NOMO-1 treated with DMSO at 0.1 percent for 48 hours (cell line): ENCODE results near the gene COX4I1.

Experiments
- DNase-seq: peaks from one replicate; lab custom pipeline; 2025; ENCODE audit not compliant: unreplicated experiment; lab: John Stamatoyannopoulos, UW

Gene COX4I1

DNA sequence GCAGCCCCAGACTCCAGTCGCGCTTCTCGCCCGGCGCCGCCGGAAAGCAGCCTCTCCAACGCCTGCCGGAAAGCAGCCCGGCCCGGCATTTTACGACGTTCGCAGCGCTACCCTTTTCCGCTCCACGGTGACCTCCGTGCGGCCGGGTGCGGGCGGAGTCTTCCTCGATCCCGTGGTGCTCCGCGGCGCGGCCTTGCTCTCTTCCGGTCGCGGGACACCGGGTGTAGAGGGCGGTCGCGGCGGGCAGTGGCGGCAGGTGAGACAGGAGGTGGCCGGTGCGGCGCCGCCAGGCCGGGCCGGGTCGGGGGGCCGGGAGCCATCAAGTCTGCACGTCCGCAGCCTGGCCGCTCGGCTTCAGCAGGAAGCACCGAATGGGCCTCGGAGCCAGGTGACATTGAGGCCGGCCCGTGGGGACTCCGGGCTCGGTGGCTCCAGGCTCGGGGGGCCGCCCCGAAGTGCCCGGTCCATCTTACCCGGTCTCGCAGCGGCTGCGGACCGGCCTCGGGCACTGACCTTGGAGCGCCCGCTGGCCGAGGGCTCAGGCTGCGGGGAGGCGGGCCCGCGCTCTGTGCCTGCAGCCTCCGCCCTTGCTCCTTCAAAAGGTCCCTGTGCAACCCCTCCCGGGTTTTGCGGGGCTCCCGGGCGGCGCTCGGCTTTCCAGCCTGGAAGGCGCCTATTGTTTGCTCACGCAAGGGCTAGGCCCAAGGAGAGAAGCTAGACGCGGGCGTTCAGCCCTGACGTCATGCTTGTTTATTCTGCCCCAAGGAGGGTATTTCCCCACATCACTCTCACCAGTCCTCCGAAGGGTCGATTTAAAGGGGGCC, at the start of gene COX4I1, which contains the start of gene EMC8:
Gene COX4I1 (plus strand): TSS at position 199 of the 824 bp plus-strand sequence. CDS start 1,511 bp downstream, outside the sequence.
Gene EMC8 (minus strand): TSS at position 48 of the 824 bp plus-strand sequence. CDS start 249 bp downstream, outside the sequence.
- DNase-seq, result peak; percentile 88

DNA sequence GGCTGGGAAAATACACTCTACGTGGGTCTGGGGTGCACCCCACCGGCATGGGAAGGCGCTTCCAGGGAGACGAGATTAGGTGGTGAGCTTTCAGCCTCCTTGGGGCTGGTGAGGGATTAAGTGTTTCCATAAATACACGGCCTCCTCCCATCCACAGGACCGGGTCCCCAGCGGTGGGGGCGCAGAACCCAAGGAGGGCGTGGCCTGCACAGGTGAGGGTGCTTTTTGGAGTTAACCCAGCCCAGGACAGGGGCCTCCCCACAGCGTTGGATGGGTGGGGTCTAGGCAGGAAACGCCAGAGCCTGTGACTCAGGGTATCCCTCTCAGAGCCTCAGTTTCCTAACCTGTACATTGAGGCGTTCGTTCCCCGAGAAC, 49.7 kb upstream of the COX4I1 start:
- DNase-seq, result no peak

DNA sequence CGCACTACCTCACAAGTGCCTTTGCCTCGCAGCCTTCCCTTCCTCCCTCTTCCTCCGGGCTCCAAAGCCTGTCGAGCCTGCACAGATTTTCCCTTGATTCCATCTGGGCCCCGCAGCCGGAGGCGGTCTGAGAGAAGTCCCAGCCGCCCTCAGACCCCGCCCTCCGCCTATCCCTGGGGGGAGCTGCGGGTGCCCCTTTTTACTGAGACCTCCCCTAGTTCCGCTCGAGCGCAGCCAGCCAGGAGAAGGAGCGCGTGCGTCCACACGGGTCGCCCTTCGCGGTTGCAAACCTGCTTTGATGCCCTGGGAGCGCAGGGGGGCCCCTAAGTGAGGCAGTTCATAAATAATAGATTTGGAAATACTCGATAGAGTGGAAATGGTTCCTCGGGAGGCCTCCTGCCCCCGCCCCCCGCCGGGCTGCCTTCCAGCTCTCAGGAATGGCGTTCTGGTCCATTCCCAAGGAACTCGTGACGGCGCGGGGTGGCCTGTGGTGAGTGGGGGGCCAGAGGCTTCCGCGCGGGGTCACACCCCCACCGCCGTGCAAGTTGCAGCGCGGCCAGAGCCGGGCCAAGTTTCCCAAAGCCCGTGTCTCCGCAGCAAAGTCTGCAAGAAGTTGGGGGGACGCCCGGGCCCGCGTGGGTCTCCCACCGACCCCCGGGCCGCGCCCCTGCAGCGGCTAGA, 49.2 kb upstream of the COX4I1 start:
- DNase-seq, result peak; percentile 82

DNA sequence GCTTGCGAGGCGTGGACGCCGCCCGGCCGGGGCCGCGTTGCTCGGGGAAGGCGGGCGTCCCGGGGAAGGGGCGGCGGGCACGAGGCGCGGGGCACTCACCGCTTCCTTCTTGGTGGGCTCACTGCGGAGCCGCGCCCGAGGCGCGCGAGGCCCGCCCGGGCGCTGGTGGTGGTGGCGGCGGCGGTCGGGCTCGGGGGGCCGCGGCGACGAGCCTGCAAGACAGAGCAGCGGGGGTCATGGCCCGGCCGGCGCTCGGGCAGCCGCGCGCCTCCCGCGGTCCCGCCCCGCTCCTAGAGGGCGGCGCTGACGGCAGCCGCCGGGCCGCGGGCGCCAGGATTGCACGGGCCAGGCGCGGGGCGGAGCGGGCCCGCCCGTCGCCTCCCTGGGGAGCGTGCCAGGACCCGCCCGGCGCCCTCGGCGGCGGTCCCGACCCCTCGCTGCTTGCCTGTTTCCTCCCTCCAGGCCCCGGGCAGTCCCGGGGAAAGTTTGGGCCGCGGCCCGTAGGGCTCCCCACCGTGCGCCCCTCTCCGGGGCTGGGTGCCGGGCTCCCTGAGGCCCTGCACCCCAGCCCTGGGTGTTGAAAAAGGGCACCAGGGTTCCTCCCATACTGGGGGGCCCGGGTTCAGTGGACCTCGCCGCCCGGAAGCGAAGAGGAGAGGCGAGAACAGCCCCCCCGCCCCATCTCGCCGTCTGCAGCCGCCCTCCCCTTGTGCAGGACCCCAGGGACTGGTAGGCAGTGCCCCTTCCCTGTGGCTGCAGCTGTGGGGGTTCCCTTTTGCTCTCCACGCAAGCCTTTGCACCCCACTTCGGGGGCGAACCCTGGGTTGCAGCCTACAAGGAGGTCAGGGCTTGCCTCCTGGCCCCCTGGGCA, 48.4 kb upstream of the COX4I1 start, which contains the start of gene C16orf74:
Gene C16orf74 (minus strand): TSS at position 270 of the 871 bp plus-strand sequence. CDS start 15,879 bp downstream, outside the sequence.
- DNase-seq, result peak; percentile 38

DNA sequence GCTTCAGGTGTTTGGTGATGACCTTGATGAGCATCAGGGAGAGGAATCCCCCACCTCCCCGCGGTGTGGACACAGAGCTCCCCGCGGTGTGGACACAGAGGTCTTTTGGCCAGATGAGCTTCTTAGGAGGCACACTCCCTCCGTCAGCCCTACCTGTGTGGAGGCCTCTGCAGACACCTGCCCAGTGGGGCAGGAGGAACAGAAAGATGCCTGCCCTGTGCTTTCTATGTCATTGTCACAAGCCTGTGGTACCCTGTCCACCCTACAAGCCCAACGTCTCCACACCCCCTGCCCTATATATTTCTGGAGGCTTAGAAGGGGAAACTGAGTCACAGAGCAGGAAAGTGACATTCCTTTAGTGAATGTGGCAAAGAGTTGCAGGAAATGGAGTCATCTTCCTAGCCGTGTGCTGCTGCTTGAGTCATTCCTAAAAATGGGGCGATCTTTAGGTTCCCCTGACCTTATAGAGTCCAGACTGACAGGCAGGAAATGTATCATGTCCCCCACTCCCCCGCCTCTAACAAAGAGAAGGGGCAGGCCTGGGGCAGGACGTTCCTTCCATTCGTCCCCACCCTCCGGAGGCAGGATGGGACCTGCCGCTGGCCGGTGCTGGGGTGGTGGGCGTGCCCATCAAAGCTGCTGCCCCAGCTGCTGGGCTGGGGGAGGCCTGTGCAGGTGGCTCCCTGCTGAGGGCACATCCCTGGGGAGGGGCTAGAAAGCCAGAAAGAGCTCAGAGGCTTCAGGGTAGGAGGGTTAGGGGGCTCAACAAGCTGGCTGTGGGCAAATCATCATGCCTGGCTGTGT, 47.6 kb upstream of the COX4I1 start:
- DNase-seq, result no peak

DNA sequence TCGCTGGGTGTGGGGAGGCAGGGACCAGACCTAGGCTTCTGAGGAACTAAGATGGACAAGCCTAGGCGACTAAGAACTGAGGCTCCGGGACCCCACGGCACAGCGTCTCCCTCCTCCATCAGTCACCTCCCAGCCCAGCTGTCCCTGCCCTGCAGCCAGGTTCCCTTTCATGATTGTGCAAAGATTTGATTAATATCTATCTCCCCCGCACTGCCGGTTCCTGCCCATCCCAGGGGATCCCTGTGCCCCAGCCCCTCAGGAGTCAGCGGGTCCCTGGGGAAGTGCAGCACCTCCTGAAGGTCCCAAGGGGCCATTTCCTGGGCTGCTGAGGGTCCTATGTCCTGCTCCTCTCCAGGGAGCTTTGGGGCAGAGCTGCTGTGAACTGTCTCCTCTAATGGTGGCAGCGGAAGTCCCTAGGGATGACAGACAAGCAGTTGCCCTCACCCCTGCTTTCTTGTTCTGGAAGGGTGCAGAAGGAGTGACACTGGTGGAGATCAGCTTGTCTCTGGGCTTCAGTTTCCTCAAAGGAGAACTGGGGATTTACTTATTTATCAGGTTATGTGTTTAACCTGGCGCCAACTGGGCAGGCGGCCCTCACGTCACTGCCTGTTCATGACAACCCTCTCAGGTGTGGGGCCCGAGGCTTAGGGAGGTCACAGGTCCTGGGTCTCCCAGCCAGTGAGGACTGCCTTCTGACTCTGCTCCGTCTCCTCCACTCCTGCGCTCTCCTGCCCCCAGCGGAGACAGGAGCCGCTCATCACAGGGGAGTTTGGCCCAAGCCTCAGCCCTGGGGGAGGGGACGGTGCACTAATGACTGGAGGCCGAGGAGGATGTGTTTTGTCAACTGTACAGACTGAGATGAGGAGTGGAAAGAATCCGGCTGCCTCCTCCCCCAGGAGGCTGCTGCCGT, 46.7 kb upstream of the COX4I1 start:
- no peak for DNase-seq

DNA sequence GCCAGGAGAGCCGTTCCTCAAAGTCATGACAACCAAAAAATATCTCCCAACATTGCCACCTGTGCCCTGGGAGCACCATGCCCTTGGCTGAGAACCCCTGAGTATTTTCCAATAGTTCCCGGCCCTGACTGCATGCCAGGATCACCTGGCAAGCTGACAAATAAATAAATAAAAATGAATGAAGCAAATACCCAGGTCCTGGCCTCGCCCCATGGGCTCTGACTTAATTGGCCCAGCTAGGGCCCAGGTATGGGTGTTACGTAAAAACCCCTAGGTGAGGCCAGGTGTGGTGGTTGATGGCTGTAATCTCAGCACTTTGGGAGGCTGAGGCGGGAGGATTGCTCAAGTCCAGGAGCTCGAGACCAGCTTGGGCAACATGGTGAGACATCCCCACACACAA, 45.9 kb upstream of the COX4I1 start:
- no peak for DNase-seq

DNA sequence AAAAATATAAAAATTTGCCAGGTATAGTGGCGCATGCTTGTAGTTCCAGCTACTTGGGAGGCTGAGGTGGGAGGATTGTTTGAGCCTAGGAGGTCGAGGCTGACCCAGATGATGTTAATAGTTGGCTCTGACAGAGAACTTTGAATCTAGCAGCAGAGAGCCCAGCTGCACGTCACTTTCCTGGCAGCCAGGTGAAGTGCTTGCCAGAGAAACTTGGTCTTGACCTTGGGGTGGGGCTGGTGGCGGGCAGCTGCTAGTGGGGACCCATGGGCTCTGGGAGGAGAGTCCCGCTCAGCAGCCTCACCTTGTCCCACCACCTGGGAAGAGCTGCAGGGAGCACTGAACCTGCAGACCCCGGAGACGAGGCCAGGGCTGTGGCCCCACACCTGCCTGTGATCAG, 45.5 kb upstream of the COX4I1 start:
- no peak for DNase-seq

DNA sequence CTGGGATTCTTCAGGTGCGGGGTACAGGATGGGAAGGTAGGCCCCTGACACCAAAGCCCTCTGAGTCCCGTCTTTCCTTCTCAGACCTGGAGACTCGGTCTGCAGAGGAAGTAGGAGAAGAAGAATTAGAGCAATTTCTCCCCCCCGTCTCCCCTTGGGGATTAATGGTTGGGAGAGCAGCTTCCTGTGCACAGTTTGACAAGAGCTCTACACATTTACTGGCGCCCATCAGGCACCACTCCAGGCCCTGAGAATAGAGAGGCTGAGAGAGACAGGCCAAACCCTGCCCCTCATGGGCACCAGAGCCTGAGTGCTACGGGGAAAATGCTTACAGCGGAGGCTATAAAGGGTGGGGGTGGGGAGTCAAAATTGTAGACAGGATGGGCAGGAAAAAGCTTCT, 45.1 kb upstream of the COX4I1 start:
- DNase-seq, result no peak

DNA sequence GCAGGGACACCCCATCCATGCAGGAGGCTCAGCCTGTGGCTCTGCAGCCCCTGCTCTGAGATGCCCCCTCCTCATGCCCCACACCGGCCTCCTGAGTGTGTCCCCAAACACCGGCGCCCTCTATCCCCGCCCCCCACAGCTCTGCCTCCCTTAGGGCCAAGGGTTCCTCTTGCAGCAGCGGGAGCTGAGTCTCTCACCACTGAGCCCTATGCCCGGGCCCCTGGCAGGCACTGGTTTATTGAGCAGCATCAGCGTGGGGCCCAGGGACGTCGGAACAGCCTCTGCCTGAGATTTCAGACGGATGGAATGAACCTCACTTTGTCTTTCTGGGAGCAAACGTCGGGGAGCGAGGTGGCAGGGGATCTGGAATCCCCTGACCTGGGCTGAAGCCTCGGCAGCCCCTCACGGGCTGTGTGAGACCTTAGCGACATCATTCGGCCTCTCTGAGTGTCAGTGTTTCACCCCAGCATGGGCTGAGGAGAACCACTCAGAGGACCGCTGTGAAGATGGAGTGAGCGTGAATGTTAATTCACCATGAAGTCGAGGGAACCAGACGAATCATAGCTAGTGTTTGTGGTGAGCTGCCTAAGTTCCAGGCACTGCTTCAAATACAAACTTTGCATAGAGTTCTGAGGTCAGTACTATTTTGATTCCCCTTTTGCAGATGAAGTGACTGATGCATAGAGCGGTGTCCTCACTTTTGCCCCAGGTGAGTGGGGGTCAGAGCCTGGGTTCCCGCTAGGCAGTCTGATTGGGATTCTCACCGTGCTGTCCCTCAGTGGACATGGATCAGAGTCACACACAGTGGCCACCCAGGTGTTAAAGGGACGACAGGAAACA, 43.3 kb upstream of the COX4I1 start:
- no peak for DNase-seq

DNA sequence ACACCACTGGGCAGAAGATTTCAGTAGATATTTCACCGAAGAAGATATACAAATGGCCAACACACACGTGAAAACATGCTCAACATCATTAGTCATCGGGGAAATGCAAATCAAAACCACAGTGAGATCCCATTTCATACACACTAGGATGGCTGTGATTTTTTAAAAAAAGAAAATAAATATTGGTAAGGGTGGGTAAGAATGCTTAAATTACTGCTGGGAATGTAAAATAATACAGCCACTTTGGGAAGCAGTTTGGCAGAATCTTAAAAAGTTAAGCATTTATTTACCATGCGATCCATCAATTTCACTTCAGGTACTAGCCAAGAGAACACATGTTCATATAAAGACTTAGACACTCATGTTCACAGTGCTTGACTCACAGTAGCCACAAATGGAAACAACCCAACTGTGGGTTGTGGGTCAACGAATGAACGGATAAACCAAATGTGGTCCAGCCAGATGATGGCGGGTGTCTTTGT, 42.1 kb upstream of the COX4I1 start:
- DNase-seq, result no peak

DNA sequence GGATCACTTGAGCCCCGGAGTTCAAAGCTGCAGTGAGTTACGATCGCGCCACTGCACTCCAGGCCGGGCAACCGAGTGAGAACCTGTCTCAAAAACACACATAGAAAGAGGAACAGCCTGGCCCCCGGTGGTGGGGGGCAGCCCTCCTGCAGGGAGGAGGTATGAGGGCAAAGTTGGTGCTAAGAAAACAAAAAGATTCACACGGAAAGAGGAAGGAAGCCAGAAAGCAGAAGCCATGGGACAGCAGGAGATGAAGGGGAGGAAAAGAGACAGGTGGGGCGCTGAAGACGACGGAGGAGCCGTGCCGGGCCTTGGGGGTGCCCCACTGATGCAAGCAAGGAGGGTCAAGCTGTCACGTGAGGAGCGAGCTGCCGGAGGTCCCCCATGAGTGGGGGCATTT, 40.4 kb upstream of the COX4I1 start:
- peak; percentile 92 for DNase-seq

DNA sequence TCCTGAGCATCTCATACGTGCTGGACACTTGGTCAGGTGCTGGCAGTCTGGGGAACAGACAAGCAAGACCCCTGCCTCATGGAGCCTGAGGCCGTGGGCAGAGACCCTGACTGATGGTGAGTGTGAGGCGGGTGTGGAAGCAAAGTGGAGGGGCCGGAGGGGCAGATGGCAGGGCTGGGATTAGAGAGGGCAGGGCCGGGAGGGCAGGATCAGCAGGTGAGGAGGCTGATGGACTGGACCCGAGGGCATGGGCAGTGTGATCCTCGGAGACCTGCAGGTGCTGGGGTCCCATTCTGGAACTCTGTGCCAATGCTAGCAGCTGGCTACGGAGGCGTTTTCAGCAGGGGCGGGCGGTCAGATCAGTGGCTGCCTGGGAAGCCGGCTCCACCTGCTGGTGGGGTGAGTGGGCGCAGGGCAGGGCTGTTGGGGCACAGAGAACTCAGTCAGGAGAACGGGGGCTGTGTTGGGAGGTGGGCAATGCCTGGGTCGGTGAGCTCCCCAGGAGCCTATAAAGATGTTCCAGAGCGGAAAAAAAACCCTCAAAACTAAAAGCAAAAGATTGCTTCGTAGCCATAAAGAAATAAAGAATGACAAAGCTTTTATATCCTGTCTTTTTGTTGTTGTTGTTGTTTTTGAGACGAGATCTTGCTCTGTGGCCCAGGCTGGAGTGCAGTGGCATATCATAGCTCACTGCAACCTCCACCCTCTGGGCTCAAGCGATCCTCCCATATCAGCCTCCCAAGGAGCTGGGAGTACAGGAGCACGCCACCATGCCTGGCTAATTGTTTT, 39.7 kb upstream of the COX4I1 start:
- peak; percentile 62 for DNase-seq

DNA sequence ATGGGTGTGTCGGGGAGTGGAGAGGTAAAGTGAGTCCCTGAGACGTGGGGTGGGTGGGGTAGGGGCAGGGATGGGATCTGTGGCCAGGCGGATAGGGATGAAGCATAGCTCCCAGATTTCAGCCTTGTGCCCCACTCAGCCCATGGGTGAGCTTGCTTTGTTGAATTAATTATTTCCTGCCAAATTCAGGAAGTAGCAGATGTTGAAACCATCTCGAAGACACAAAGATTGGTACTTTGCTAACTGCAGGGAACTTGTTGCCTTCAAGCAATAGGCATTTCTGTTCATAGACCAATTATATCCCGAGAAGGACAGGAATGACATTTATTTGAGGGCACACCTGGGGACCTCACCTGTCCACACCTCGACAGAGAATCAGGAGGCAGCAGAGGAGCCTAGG, 37.6 kb upstream of the COX4I1 start:
- DNase-seq, result peak; percentile 87

DNA sequence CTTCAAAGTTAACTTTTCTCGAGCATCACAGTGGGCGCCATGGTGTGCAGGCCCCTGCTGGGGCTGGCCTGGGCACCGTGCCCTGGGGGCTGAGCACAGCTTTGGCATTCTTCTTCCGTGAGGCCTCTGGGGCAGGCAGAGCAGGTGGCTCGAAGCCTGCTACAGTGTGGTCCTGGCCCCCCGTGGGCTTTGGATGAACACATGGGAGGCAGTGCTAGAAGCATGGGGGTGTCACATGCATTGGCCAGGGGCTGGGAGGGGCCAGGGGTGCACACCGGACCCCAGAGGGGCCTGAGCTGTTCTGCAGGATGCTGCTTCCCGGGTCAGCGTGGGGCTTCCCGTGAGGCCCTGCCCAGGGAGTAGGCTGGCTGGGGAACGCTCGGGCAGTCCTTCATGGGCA, 36.5 kb upstream of the COX4I1 start:
- no peak for DNase-seq

DNA sequence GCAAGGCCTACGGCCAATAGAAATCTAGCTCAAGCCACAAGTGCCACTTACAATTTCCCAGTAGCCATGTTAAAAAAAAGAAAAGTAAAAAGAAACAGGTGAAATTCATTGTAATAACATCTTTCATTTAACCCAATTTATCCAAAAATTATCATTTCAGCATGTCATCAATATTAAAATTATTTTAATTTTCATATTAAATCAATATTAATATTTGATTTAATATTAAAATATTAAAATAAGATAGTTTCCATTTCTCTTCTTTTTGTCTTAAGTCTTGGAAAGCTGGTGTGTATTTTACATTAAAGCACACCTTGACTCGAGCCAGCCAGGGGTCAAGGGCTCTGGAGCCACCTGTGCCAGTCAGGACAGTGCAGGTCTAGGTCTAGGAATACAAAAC, 35.9 kb upstream of the COX4I1 start:
- no peak for DNase-seq

DNA sequence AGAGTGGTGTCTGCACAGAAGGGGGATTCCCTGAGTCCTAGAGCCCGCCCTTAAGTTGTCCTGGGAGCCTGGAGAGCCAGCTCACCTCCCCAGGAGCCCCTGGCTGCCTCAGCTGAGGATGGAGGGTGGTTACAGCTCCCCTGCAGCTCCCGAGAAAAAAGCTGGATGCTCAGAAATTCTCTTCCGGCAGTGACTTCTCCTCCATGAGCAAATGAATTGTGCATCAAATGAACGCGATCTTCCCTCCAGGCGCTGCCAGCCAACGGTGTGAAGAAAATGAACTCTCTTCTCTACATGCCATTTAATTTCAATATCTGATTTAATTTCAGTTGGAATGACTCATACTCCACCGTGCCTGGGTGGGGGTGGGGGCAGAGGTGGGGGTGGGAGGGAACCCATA, 34.3 kb upstream of the COX4I1 start:
- no peak for DNase-seq

DNA sequence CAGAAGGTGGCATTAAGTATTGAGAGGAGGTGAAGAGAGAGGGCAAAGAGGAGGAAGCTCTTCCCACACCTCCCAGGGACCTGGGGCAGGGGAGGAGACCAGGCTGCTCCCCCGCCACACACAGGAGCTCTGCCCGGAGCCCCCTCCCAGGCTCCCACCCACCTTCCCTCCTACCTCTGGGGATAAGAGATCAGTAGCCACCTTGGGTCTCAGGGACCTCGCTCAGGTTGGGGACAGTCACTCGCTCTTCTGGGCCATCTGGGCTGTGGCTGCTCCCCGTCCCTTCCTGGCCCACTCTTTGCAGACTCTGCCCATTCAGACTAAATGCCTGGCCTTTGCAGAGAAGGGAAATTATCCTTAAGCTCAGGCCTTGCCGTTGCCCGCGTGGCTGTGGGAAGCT, 33.7 kb upstream of the COX4I1 start:
- no peak for DNase-seq
